GM19025 (cell line): Measurements from ENCODE around the gene CDCA5.

Experiments used
- ATAC-seq: cut with Tn5 transposase; IDR thresholded peaks from one replicate; pipeline ENCODE4 v1.9.1; 2021; ENCODE audit warnings: mild to moderate bottlenecking, low read depth, moderate library complexity; ENCODE audit not compliant: unreplicated experiment

CDCA5 gene

DNA sequence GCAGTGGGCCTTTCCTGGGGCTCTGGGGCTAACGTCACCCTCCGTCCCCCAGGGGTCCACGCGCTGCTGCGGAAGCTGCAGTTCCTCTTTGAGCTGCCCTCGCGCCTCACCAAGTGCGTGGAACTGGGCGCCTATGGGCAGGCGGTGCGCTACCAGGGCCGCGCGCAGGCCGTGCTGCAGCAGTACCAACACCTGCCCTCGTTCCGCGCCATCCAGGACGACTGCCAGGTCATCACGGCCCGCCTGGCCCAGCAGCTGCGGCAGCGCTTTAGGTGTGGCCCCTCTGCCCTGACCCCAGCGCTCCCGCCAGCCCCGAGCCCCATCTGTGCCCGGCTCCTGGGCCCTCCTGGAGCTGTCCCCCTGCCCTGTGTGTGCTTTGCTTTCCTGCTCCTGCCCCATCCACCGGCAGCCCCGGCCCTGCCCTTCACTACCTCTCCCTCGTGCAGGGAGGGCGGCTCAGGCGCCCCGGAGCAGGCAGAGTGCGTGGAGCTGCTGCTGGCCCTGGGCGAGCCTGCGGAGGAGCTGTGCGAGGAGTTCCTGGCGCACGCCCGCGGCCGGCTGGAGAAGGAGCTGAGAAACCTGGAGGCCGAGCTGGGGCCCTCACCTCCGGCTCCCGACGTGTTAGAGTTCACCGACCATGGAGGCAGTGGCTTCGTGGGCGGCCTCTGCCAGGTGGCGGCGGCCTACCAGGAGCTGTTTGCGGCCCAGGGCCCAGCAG lies 24.1 kb upstream of the CDCA5 start:
- ATAC-seq: no peak

DNA sequence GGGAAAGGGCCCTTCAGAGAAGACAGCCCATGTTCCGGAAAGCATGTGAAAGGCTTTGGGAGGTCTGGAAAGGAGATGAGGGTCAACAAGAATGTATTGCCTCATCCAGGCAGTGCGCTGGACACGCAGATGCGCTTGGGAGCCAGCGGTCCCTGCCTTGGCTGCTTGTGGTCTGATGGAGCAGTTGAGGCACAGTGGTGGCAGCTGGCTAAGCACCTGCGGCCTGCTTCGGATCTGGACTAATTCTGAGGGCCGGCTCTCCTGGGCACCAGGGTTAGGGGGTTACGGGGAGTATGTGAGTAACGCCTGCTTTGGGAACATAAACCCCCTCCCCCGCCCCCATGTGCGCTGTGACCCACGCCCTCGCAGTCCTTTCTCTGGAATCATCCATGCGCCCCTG lies 23.2 kb upstream of the CDCA5 start:
- no peak for ATAC-seq

DNA sequence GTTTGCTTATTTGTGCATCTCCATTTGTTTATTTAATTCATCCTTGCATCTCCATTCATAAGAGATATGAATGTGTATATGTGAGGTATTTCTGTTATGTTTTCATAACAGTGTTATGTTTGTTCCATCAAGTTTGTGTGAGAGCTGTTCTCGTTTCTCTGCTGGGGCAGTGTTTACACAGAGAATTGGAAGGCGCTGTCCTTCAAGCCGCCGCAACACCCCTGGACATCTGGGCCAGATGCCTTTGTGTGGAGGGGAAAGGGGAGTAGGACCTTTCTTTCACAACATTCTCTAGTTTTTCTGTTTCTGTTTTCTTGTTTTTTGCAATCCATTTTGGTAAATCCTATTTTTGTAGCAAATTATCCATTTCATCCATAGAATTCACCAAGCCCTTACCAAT lies 20.8 kb upstream of the CDCA5 start:
- ATAC-seq: no peak

DNA sequence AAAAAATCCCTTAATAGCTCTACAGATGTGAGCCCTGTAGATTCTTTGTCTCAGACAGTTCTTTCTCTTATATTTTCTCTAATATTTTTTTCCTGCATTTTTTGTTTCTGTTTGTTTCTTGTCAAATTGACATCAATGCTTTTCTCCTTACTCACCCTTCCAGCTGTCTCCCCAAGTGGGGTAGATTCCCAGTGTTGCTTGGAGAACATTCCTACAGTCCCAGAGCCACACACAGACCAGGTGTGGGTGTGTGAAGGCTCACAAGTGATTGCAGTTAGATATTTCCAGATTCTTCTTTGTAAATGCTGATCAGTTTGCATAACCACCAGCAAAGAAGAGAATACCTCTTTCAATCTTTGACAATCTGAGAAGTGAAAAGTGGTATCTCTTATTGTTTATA lies 19.6 kb upstream of the CDCA5 start:
- ATAC-seq: no peak

DNA sequence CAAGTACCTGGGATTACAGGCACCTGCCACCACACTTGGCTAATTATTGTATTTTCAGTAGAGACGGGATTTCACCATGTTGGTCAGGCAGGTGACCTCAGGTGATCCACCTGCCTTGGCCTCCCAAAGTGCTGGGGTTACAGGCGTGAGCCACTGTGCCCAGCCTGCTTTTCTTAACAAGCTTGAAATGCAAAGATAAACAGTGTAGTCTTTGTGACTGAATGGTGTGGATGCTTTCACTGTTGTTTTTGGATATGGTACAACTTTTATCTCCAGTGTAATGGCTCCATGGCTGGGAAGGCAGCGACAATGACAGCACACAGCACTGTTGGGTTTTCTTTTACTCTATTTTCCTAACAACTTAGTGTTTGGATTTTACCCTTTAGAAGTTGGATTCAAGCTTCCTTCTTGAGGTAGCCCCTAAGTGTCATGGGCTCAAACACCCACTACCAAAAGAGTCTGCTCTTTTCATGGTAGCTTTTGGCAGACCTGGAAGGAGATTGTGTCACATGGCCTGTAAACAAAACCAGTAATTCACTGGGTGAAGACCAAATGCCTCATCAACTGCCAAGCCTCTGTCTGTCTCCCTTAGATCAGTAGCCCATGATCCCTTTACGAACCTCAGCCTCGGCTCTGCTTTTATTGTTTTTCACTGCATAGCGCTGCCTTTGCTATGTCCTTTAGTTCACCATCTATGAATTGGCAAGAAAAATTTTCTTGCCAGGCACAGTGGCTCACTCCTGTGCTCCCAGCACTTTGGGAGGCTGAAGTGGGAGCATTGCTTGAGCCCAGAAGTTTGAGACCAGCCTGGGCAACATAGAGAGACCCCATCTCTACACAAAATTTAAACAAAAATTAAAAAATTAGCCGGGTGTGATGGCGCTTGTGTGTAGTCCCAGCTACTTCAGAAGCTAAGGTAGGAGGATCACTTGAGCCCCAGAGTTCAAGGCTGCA lies 18.6 kb upstream of the CDCA5 start:
- ATAC-seq: no peak

DNA sequence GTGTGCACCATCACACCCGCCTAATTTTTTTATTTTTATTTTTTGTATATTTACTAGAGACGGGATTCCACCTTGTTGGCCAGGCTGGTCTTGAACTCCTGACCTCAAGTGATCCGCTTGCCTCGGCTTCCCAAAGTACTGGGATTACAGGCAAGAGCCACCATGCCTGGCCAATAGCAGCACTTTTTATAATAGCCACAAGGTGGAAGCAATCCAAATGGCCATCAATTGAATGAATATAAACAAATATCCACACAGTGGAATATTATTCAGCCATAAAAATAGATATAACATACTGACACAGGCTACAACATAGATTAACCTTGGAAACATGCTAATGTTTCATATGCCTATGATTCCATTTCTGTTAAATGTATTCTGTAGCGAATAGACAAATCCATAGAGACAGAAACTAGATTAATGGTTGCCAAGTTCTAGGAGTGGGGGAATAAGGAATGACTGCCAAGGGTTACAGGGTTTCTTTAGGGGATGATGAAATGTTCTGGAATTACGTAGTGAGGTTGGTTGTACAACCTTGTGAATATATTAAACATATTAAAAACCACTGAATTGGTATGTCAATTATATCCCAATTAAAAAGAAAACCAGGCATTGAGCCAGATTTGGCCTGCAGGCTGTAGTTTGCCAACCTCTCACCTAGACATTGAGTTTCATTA lies 17.0 kb upstream of the CDCA5 start:
- ATAC-seq: no peak

DNA sequence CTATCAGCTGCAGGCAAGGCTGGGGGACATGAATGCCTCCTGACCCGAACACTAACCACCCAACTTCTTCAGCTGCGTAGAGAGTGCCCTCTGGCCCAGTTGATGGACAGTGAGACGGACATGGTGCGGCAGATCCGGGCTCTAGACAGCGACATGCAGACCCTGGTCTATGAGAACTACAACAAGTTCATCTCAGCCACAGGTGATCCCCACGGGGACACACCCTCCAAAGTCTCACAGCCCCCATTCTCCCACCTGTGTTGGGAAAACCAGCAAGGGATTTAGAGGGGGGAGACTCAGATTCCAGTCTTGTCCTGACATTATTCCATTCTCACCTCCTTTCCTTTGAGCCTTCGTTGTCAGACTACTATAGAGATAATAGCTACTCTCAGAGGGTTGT lies 13.1 kb upstream of the CDCA5 start:
- no peak for ATAC-seq

DNA sequence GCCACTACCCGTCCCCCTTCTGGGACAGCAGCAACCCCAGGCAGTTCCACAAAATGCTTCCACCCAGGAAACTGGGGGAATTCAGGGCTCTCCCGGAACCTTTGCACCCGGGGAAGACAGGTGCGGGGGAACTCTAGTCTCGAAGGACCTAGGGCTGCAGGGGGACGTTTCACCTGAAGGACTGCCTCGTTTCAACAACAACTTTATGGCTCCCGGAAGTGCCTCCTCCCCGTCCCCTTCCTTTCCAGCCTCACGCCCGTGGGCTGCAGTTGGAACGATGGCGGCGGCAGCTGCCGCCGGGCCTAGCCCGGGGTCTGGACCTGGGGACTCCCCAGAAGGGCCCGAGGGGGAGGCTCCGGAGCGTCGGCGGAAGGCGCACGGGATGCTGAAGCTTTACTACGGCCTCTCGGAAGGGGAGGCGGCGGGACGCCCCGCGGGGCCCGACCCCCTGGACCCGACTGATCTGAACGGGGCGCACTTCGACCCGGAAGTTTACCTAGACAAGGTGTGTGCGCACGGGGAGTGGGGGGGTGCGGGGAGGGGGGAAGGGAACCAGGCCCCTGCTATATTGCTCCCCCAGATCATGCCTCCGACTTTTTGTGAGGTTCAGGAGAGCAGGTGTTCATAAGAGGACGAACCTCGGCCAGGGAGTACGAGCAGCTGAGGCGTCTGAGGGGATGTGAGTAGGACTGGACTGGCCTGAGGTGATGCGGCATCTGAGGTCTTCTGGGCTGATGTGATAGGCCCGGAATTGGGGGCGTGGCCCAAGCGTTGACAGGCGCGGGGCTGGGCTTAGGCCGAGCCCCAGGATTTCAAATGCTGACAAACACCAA lies 12.3 kb upstream of the CDCA5 start, which contains the start of gene VPS51:
Gene VPS51 (plus strand): TSS at position 241 of the 833 bp plus-strand sequence. CDS start 37 bp downstream, at position 278.
- ATAC-seq: peak; percentile 78

DNA sequence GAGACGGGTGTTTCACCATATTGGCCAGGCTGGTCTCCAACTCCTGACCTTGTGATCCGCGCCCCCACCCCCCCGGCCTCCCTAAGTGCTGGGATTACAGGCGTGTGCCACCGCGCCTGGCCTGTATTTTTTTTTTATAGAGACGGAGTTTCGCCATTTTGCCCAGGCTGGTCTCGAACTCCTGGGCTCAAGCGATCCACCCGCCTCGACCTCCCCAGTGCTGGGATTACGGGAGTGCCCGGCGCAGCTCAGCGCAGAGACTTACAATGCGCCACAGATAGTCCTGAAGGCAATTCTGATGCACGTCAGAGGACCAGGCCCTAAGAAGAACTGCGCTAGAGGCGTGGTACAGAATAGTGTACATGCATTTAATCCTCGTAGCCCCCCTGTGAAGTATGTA lies 11.6 kb upstream of the CDCA5 start:
- ATAC-seq: no peak

DNA sequence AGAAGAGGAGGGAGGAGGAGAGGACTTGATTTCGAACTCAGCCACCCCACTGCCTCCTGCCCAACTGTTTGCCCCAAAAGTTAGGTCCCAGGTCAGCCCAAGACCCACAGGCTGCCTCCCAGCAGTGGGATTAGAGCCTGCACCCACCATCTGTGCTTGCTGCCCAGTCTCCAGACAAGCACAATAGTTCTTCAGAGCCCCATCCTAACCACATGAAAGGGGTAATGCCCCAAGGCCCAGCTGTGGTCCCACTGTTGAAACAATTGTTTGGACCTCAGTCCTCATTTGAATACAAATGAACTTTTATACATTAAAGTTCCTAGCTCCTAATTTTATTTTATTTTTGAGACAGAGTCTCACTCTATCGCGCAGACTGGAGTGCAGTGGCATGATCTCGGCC lies 6.8 kb upstream of the CDCA5 start:
- ATAC-seq: no peak

DNA sequence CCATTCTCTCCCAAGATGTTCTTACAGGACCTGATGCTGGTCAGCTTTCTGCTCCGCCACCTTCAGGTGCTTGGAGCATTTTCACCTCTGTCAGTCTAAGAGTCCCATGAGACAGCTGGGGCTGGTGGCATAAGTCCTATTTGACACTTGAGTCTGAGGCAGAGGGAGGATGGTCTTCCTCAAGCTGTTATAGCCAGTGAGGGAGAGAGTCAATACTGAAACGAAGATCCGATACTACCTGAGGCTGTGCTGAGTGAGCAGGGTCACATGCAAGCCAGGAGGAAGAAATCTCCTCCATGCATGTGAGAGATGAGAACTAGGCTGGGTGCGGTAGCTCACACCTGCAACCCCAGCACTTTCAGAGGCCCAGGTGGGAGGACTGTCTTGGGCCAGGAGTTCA lies 5.8 kb upstream of the CDCA5 start:
- no peak for ATAC-seq

DNA sequence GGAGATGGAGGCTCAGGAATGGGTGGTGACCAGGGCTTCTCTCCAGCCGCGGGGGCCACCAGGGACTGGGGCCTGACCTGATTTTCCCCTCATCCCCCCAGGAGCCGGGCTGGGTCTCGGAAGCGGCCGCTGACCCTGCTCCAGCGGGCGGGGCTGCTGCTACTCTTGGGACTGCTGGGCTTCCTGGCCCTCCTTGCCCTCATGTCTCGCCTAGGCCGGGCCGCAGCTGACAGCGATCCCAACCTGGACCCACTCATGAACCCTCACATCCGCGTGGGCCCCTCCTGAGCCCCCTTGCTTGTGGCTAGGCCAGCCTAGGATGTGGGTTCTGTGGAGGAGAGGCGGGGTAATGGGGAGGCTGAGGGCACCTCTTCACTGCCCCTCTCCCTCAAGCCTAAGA lies 4.0 kb upstream of the CDCA5 start:
- no peak for ATAC-seq

DNA sequence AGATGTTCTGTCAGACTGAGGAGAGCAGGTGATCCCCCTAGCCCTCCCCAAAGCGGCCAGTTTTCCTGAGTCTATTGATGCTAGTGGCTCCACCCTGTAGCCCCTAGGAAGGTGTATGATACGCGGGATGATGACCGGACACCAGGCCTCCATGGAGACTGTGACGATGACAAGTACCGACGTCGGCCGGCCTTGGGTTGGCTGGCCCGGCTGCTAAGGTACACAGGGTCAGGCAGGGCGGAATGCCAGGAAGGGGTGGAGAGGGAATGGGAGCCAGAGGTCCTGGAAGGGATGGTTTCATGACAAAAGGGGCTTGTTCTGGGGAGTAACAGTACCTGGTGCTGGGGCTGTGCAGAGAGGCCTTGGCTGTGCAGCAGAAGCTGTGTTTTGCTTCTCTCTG lies 3.4 kb upstream of the CDCA5 start:
- ATAC-seq: no peak

DNA sequence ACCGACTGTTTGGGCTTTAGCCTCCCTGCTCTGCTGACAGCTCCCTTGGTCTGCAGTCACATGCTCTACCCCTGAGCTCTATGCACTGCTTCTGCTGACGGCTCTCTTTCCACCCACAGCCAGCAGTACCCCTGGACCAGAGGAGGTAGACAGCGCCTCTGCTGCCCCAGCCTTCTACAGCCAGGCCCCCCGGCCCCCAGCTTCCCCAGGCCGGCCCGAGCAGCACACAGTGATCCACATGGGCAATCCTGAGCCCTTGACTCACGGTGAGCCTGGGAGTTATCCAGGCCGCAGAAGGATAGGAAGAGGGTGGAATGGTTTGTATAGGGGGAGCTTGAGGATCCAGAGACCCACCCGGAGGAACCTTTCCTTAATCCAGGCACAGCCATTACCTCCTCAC lies 3.0 kb upstream of the CDCA5 start:
- no peak for ATAC-seq

DNA sequence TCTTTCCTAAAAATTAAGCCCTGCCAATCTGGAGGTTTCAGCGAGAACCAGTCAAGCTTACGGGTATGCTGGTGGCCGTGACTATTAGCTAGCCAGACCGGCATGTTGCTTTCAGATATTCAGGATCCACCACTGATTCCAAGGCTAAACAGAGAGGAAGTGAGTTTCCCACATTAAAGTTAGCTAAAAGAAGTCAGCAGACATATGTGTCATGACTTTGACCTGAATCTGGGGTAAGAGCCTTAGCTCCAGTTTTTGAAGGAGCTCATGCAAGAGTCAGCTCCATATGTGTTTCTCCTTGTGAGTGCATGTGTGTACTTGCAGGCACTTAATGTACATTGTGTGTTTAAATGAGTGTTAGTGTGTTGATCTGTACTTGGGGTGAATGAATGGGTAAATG lies 1.6 kb upstream of the CDCA5 start:
- ATAC-seq: no peak

DNA sequence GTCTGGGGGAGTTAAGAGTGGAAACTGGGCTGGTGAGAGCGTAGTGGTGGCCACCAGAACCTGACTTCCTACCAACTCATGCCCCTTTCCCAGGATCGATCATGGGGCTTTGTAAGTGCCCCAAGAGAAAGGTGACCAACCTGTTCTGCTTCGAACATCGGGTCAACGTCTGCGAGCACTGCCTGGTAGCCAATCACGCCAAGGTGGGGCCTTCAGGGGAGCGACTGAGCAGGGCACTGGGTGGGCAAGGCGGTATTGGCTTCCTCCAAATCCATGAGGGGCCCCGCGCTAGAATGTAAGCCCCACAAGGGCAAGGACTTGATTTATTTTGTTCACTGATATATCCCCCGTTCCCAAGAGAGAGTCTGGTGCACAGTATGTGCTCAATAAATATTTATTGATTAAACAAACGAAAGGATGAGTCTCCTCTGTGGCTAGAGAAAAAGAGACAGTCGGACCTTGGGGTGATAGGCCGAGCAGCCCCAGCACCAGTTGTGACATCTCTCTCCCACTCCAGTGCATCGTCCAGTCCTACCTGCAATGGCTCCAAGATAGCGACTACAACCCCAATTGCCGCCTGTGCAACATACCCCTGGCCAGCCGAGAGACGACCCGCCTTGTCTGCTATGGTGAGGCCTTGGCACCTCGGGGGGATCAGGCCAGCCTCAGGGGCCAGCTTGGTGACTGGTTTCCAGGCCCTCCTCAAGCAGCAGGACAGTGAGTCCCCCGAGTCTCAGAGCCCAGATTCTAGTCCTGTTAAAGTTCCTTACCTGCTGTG lies 947 bp upstream of the CDCA5 start:
- ATAC-seq: no peak

DNA sequence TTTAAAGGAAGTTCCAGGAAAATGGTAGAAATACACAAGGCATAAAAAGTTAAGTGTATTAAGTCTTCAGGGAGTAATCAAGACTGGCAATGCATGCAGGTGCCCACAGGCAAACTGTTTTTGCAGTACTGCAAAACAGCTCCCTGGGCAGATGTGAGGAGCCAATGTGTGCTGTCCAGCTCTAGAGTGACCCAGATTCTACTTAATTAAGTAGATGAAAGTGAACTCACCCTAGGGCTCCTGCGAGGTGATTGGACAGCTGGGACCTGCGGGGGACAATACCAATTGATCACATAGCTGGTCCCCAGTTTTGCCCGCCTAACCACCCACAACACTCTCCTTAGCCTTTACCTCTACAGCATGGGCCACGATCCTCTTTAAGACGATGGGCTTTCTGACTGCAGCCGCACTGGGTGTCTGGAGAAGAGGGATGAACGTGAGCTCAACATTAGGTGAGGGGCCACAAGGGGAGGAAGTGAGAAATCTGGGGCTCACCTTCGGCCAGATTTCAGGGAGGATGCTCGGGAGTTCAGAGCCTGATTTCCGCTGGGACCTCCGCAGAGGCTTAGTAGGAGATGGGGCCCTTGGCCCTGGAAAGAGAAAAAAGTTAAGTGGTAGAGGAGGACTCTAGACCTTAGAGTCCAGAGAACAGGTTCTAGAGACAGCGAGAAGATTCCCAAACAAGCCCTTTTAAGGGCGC lies 556 bp downstream of the CDCA5 start:
- ATAC-seq: no peak

DNA sequence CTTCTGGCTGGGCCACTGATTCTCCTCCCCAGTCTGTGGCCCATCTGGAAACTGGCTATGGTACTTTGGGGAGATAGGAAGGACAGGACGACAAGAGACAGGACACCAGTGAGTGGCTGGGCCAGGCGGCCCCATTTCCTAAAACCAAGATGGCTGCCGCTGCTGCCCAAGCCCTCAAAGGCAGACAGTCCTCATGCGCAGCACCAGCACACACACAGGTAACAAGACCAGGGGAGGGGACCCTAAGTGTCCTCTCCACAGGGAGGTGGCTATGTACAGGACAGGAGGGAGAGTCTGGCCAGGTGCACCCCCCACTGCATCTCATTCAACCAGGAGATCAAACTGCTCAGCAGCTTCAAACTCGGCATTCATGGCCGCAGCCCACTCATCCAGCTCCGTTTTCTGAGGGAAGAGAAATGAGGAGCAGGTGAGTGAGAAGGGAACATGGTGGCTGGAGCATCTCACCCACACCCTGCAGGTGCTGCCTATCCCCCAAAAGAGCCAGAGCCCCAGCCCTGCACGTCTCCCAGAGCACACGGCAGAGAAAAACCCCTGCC lies 5.0 kb downstream of the CDCA5 start:
- ATAC-seq: no peak

DNA sequence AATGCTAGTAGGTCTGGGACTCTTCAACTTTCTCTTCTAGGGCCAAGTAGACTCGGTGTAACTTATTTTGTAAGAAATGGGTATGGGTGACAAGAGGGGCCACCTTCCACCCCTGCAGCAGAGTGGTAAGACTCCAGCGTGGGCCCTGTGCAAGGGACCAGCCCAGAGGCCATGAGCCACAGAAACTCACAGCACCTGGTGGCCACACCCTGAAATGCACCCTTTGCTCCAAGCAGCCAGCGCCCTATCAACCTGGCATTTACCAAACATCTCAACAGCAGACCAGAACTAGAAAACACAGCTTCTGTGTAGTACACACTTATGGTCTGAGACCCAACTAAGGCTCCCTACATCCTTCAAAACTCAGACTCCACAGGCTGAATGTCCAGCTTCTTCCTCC lies 5.7 kb downstream of the CDCA5 start:
- ATAC-seq: peak; percentile 55
